Inferior parietal cortex (tissue), 1 donor: ENCODE data around the gene UBE2D2.
"Not testable (repeated sequence)": the region's sequence is repeated elsewhere in the genome, so short reads cannot be mapped to it uniquely, and the experiment has no call there.

Source experiments
- DNase-seq: peaks from one replicate; pipeline ENCODE4 v3.0.0-alpha.2; 2016; ENCODE audit errors: extremely low spot score

The UBE2D2 gene

DNA sequence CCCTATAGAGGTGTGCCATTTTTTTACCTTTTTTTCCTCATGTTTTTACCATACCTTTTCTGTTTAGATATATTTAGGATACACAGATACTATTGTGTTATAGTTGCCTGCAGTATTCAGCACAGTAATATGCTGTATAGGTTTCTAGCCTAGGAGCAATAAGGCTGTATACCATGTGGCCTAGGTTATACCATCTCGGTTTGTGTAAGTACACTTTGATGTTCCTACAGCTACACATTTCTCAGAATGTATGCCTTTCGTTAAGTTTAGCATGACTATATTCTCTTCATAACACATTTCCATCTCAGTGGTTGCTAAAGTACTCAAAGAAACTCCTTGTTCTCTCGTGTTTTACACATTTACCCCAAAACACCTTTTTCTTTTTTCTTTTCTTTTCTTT lies 23.0 kb downstream of the UBE2D2 start:
- DNase-seq, result no peak

- DNase-seq, result not testable (repeated sequence)
Observed at GRCh38 chr5:139588116-139588515, 27.0 kb downstream of the UBE2D2 start.

DNA sequence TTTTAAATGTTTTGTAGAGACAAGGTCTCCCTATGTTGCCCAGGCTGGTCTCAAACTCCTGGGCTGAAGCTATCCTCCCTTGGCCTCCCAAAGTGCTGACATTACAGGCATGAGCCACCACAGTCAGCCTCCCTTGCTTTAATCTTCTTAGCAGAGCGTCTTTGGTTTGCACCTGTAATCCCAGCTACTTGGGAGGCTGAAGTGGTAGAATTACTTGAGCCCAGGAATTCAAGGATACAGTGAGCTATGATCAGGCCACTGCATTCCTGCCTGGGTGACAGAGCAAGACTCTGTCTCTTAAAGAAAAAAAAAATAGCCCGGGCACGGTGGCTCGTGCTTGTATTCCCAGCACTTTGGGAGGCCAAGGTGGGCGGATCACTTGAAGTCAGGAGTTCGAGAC lies 27.8 kb downstream of the UBE2D2 start:
- DNase-seq, result no peak

- DNase-seq, result no peak
Observed at GRCh38 chr5:139592289-139592688, 31.1 kb downstream of the UBE2D2 start.

DNA sequence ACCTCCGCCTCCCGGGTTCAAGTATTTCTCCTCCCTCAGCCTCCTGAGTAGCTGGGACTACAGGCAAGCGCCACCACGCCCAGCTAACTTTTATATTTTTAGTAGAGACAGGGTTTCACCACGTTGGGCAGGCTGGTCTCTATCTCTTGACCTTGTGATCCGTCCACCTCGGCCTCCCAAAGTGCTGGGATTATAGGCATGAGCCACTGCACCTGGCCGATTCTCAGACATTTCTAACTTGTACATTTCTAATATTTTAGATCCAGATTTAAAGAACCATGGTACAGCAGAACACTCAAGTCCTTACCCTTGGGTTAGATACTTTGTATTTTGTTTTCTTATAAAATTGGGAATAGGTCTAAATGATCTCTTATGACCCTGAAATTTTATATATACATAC lies 31.9 kb downstream of the UBE2D2 start:
- not testable (repeated sequence) for DNase-seq

DNA sequence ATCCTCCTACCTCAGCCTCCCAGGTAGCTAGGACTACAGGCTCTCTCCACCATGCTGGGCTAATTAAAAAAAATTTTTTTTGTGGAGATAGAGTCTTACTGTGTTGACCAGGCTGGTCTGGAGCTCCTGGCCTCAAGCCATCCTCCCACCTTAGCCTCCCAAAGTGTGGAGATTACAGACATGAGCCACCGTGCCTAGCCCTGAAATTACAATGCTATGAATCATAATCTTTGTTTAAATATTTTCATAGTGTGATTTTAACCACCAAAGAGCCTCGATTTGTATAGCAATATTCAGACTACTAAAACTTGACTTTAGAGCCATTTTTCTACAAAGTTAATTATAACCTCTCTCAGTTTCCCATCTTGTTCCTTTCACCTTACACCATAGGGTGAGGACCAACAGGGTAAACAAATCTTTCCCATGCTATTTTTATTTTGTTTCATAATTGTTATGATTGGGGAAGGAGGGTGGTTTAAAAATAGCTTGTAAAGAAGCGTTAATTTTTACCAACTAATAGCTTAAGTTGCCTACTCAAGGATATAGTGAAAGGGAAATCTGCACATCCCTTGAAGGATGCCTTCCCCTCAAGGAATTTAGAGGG lies 32.7 kb downstream of the UBE2D2 start:
- DNase-seq, result no peak

DNA sequence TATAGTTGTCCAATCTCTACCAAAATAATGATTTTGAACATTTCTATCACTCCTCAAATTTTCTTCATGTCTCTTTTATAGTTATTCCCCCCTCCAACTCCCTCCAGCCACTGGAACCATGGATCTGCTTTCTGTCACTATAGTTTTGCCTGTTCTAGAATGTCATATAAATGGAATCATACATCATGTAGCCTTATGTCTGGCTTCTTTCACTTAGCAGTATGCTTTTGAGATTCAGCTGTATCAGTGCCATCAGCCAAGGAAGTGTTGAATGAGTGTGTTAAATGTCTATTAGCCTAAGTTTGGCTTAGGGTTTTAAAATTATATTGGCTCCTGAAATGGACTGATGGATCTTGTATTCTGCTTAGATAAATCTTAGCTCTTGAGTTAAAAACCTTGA lies 36.0 kb downstream of the UBE2D2 start:
- no peak for DNase-seq

DNA sequence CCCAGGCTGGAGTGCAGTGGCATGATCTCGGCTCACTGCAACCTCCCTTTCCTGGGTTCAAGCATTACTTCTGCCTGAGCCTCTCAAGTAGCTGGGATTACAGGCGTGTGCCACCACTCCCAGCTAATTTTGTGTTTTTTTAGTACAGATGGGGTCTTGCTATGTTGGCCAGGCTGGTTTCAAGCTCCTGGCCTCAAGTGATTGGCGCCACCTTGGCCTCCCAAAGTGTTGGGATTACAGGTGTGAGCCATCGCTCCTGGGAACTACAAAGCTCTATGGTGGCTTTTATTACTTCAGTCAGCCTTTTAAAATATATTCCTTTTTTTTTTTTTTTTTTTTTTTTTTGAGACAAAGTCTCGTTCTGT lies 37.4 kb downstream of the UBE2D2 start:
- not testable (repeated sequence) for DNase-seq

DNA sequence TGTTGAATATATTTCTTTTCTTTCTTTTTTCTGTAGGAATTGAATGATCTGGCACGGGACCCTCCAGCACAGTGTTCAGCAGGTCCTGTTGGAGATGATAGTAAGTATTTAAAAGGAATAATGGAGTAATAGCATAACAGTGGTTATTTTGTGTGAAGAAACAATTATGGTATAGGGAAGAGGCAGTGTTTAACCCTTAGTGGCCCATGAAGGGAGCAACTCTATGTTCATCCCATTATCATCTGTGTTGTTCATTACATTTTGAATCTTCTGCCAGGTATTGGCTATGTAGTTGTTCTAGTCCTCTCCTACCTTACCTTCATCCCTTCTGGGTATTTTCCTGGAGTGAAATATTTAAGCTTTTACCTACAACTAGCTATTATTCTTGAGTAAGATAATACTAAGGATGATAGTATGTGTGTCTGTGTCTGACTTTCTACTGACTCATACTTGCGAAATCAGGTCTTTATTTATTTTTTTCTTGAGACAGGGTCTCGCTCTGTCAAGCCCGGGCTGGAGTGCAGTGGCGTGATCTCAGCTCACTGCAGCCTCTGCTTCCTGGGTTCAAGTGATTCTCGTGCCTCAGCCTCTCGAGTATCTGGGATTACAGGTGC lies 39.3 kb downstream of the UBE2D2 start:
- DNase-seq, result no peak

GRCh38 chr5:139601429-139601828 lies 40.3 kb downstream of the UBE2D2 start:
- no peak for DNase-seq

- not testable (repeated sequence) for DNase-seq
Observed at GRCh38 chr5:139601948-139602347, 40.8 kb downstream of the UBE2D2 start.

- DNase-seq, result no peak
Observed at GRCh38 chr5:139605887-139606286, 44.7 kb downstream of the UBE2D2 start.

DNA sequence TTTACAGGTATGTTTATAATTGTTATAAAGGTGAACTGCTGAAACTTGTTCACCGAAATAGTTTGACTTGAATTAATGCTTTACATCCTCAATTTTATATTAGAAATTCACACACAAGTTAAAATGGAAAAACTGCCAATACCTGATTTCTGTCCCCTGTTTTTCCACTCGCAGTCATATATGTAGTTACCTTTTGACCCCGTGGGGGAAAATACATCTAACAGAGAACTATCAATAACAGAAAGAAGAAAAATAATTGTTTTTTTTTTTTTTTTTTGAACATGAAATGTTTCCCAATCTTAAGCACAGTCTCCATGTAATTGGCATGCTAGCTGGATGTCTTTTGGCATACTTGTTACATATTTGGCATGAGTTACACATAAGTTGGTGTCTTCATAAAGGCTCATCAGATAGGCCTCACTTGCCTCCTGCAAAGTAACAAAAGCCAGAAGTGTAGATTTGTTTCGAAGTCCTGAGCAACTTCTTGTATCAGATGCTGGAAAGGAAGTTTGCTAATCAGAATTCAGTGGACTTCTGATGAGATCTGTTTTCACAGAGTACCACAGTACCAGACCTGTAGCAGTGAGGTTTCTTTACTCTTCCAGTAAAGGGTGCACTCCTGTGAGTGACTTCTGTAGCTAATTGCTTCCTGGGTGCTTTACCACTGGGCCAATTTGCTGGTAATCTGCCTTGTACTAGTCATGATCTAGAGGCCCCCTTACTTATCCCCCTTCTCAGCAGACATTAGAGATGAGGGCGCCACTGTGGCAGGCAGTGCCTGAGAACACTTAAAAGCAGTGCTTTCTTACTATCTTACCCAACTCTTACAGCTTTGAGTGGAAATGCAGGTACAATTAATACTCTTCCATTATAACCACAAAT lies 50.8 kb downstream of the UBE2D2 start:
- no peak for DNase-seq

GRCh38 chr5:139619861-139620260 lies 58.7 kb downstream of the UBE2D2 start:
- DNase-seq, result no peak

DNA sequence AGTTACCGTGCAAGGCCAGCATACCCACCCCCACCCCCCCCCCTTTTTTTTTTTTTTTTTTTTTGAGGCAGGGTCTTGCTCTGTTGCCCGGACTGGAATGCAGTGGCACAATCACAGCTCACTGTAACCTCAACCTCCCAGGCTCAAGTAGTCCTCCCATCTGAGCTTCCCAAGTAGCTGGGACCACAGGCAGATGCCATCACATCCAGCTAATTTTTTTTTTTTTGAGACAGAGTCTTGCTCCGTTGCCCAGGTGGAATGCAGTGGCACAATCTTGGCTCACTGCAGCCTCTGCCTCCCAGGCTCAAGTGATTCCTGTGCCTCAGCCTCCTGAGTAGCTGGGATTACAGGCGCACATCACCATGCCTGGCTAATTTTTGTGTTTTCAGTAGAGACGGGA lies 64.3 kb downstream of the UBE2D2 start:
- DNase-seq, result not testable (repeated sequence)

- no peak for DNase-seq
Observed at GRCh38 chr5:139630855-139631254, 69.7 kb downstream of the UBE2D2 start.

GRCh38 chr5:139631520-139632165 lies 70.5 kb downstream of the UBE2D2 start:
- DNase-seq, result no peak

DNA sequence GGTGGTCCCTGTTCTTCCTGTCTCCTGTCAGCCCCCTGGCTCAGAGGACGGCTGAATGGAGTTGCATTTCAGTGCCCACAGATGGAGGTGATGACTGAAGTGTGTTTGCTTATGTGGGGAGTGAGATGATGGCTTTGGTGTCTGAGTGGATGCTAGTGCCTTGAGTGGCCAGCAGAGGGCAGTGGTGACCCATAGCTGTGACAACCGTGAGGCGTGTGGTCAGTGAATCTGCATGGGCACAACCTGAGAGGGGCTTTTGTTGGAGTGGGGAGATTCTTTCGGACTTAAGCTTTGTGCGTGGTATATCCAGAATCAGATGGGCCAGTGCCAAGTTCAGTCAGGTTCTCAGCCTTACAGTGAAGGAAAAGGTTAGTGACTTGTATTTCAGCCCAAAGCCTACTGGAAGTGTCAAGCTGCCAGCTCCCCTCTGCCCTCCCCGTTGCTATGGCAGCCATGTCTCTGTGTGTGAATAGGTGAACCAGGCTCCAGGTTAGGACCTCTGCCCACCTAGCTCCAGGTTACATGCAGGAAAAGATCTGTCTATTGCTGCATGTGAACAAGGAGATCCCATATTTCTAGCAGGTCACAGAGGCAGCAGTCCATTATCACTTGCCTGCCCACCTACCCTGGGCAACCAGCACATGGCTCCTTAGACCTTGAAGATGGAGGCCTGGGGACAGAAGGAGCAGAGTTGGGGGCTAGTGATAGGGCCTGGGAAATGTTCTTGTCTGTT lies 72.3 kb downstream of the UBE2D2 start:
- peak; percentile 89 for DNase-seq

DNA sequence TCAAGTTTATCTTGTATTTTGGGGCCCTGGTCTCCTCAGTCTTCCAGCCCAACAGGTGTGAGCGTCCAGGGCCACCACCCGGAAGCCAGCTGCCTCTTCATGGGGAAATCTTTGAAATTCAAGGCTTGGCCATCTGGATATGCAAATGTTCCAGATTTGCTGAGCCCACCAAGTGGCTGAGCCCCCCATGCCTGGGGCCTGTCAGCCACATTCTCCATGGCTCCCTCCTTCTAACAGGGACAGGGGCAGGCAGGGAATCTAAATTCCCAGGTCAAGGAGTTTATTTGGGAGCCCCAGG lies 72.8 kb downstream of the UBE2D2 start:
- DNase-seq, result no peak

GRCh38 chr5:139634541-139634940 lies 73.4 kb downstream of the UBE2D2 start:
- no peak for DNase-seq

GRCh38 chr5:139635191-139635590 lies 74.1 kb downstream of the UBE2D2 start:
- no peak for DNase-seq
